Activated naive CD8-positive, alpha-beta T cell (primary cell): Measurements from ENCODE around the gene CLCN1.
A peak's percentile ranks its signal among the peaks of the same experiment; 100 is the strongest.
"Not testable (repeated sequence)": the region's sequence is repeated elsewhere in the genome, so short reads cannot be mapped to it uniquely, and the experiment has no call there.

ENCODE experiments used
- H3K27ac Mint-ChIP-seq: one replicate; pipeline ENCODE4 v1.8.0; 2021; ENCODE audit warnings: mixed read lengths
- H3K27me3 Mint-ChIP-seq: one replicate; pipeline ENCODE4 v1.8.0; 2021; ENCODE audit warnings: mixed read lengths
- H3K36me3 Mint-ChIP-seq: one replicate; pipeline ENCODE4 v1.8.0; 2021; ENCODE audit warnings: mixed read lengths
- H3K4me1 Mint-ChIP-seq: one replicate; pipeline ENCODE4 v1.8.0; 2021; ENCODE audit warnings: low read depth, mixed read lengths
- H3K4me3 Mint-ChIP-seq: one replicate; pipeline ENCODE4 v1.8.0; 2021; ENCODE audit warnings: mild to moderate bottlenecking, mixed read lengths
- H3K9me3 Mint-ChIP-seq: one replicate; pipeline ENCODE4 v1.8.0; 2021; ENCODE audit warnings: low read depth, mixed read lengths

The CLCN1 gene

GRCh38 chr7:143287339-143287934, 28.5 kb upstream of the CLCN1 start:
- Mint-ChIP-seq H3K27ac (peak overlapping the region; percentile 88), H3K4me1 (peaks cover 59% of the 10 kb centered on the region), H3K4me3 (peak overlapping the region; percentile 91), H3K9me3 (no peaks in the 10 kb centered on the region), H3K36me3 (peaks cover 5% of the 10 kb centered on the region), H3K27me3 (no peaks in the 10 kb centered on the region)

- Mint-ChIP-seq H3K36me3 (peaks cover 5% of the 10 kb centered on the region), H3K27ac (peak within 1 kb of the TSS; percentile 96), H3K4me3 (peak within 1 kb of the TSS; percentile 98), H3K27me3 (no peaks in the 10 kb centered on the region), H3K4me1 (peaks cover 59% of the 10 kb centered on the region), H3K9me3 (no peaks in the 10 kb centered on the region)
Observed at GRCh38 chr7:143287935-143288826, 27.7 kb upstream of the CLCN1 start, which contains the start of gene CASP2. TSS of gene CASP2 (plus strand) at chr7:143288351. CDS start at chr7:143288456, 105 bp downstream.

- H3K4me1 Mint-ChIP-seq: peaks cover 55% of the 10 kb centered on the region
- peak overlapping the region; percentile 98 for H3K4me3 Mint-ChIP-seq
- peak overlapping the region; percentile 96 for H3K27ac Mint-ChIP-seq
- no peaks in the 10 kb centered on the region for H3K27me3 Mint-ChIP-seq
- peaks cover 6% of the 10 kb centered on the region for H3K36me3 Mint-ChIP-seq
- H3K9me3 Mint-ChIP-seq: no peaks in the 10 kb centered on the region
Observed at GRCh38 chr7:143288836-143289235, 27.1 kb upstream of the CLCN1 start.

GRCh38 chr7:143289421-143289820, 26.5 kb upstream of the CLCN1 start:
- Mint-ChIP-seq H3K4me1 (peaks cover 55% of the 10 kb centered on the region), H3K27ac (peak overlapping the region; percentile 96), H3K4me3 (peak overlapping the region; percentile 98), H3K36me3 (peaks cover 9% of the 10 kb centered on the region), H3K9me3 (no peaks in the 10 kb centered on the region), H3K27me3 (no peaks in the 10 kb centered on the region)

- peaks cover 56% of the 10 kb centered on the region for H3K4me1 Mint-ChIP-seq
- not testable (repeated sequence) for H3K27me3 Mint-ChIP-seq, H3K9me3 Mint-ChIP-seq, H3K36me3 Mint-ChIP-seq
- peak overlapping the region; percentile 98 for H3K4me3 Mint-ChIP-seq
- H3K27ac Mint-ChIP-seq: peak overlapping the region; percentile 96
Observed at GRCh38 chr7:143289888-143290287, 26.0 kb upstream of the CLCN1 start.

- Mint-ChIP-seq H3K9me3 (no peaks in the 10 kb centered on the region), H3K36me3 (peaks cover 9% of the 10 kb centered on the region), H3K27me3 (no peaks in the 10 kb centered on the region), H3K4me1 (peaks cover 59% of the 10 kb centered on the region), H3K27ac (peak overlapping the region; percentile 46), H3K4me3 (peak overlapping the region; percentile 98)
Observed at GRCh38 chr7:143290293-143290692, 25.6 kb upstream of the CLCN1 start.

GRCh38 chr7:143292876-143293275, 23.0 kb upstream of the CLCN1 start:
- Mint-ChIP-seq H3K27ac (no peak overlapping the region), H3K27me3 (no peaks in the 10 kb centered on the region), H3K4me1 (peaks cover 66% of the 10 kb centered on the region), H3K4me3 (no peak overlapping the region), H3K36me3 (peaks cover 12% of the 10 kb centered on the region), H3K9me3 (no peaks in the 10 kb centered on the region)

- H3K27ac Mint-ChIP-seq: peak overlapping the region; percentile 58
- peaks cover 52% of the 10 kb centered on the region for H3K4me1 Mint-ChIP-seq
- no peaks in the 10 kb centered on the region for H3K9me3 Mint-ChIP-seq
- H3K27me3 Mint-ChIP-seq: no peaks in the 10 kb centered on the region
- peaks cover 16% of the 10 kb centered on the region for H3K36me3 Mint-ChIP-seq
- H3K4me3 Mint-ChIP-seq: peak overlapping the region; percentile 4
Observed at GRCh38 chr7:143295870-143296269, 20.0 kb upstream of the CLCN1 start.

GRCh38 chr7:143296686-143297085, 19.2 kb upstream of the CLCN1 start:
- no peak overlapping the region for H3K4me3 Mint-ChIP-seq
- no peaks in the 10 kb centered on the region for H3K27me3 Mint-ChIP-seq
- H3K4me1 Mint-ChIP-seq: peaks cover 45% of the 10 kb centered on the region
- H3K9me3 Mint-ChIP-seq: no peaks in the 10 kb centered on the region
- no peak overlapping the region for H3K27ac Mint-ChIP-seq
- H3K36me3 Mint-ChIP-seq: peaks cover 17% of the 10 kb centered on the region

GRCh38 chr7:143299346-143299745, 16.6 kb upstream of the CLCN1 start:
- Mint-ChIP-seq H3K4me1 (peaks cover 32% of the 10 kb centered on the region), H3K27ac (no peak overlapping the region)

GRCh38 chr7:143299840-143300239, 16.1 kb upstream of the CLCN1 start:
- H3K27me3 Mint-ChIP-seq: no peaks in the 10 kb centered on the region
- H3K9me3 Mint-ChIP-seq: no peaks in the 10 kb centered on the region
- H3K27ac Mint-ChIP-seq: peak overlapping the region; percentile 19
- peaks cover 21% of the 10 kb centered on the region for H3K36me3 Mint-ChIP-seq
- no peak overlapping the region for H3K4me3 Mint-ChIP-seq
- peaks cover 28% of the 10 kb centered on the region for H3K4me1 Mint-ChIP-seq

More at GRCh38 chr7:143299346-143299745, 16.6 kb upstream of the CLCN1 start:
- Mint-ChIP-seq H3K36me3 (peaks cover 21% of the 10 kb centered on the region), H3K27me3 (no peaks in the 10 kb centered on the region), H3K9me3 (no peaks in the 10 kb centered on the region), H3K4me3 (no peak overlapping the region)

- Mint-ChIP-seq H3K9me3 (no peaks in the 10 kb centered on the region), H3K27ac (no peak overlapping the region), H3K4me3 (no peak overlapping the region), H3K36me3 (peaks cover 27% of the 10 kb centered on the region), H3K4me1 (peaks cover 26% of the 10 kb centered on the region), H3K27me3 (no peaks in the 10 kb centered on the region)
Observed at GRCh38 chr7:143300959-143301935, 14.7 kb upstream of the CLCN1 start.

GRCh38 chr7:143303733-143304132, 12.2 kb upstream of the CLCN1 start:
- H3K4me3 Mint-ChIP-seq: no peak overlapping the region
- H3K27me3 Mint-ChIP-seq: no peaks in the 10 kb centered on the region
- H3K4me1 Mint-ChIP-seq: peaks cover 28% of the 10 kb centered on the region
- H3K27ac Mint-ChIP-seq: no peak overlapping the region
- no peaks in the 10 kb centered on the region for H3K9me3 Mint-ChIP-seq
- peaks cover 41% of the 10 kb centered on the region for H3K36me3 Mint-ChIP-seq

GRCh38 chr7:143304938-143305337, 11.0 kb upstream of the CLCN1 start:
- no peak overlapping the region for H3K27ac Mint-ChIP-seq
- H3K36me3 Mint-ChIP-seq: peaks cover 43% of the 10 kb centered on the region
- no peaks in the 10 kb centered on the region for H3K27me3 Mint-ChIP-seq
- H3K9me3 Mint-ChIP-seq: no peaks in the 10 kb centered on the region
- peaks cover 25% of the 10 kb centered on the region for H3K4me1 Mint-ChIP-seq
- H3K4me3 Mint-ChIP-seq: no peak overlapping the region
